ENCODE data around the gene DDX39B.

The DDX39B gene

GRCh38 chr6:31541059-31541657 lies 645 bp downstream of the DDX39B start:
- no peaks in the 10 kb centered on the region for H3K9me3 ChIP-seq (ENCODE audit: control insufficient read depth, insufficient read depth, low read length)
- H3F3A ChIP-seq (ENCODE audit: control insufficient read depth, insufficient read depth), result peaks cover 24% of the 10 kb centered on the region
- peaks cover 76% of the 10 kb centered on the region for H3K79me2 ChIP-seq (ENCODE audit: control insufficient read depth, low read length)
- H4K20me1 ChIP-seq (ENCODE audit: control insufficient read depth, insufficient read depth, low read depth, low read length), result peaks cover 33% of the 10 kb centered on the region
- H3K4me3 ChIP-seq (ENCODE audit: low read length), result peak overlapping the region; percentile 98
- TF ChIP-seq EZH2phosphoT487 (IDR thresholded peaks at IDR 0.05; ENCODE audit: borderline replicate concordance, low read length), result no peak
- no peak for TF ChIP-seq CTCF (IDR thresholded peaks at IDR 0.05; ENCODE audit: low read depth, low read length, poor library complexity, severe bottlenecking)
- H3K9me2 ChIP-seq (replicated peaks; ENCODE audit: control insufficient read depth, low read length), result no peaks in the 10 kb centered on the region
- peak overlapping the region; percentile 70 for H3K4me2 ChIP-seq (ENCODE audit: low read length)
- H3K4me1 ChIP-seq (ENCODE audit: control insufficient read depth, low read length), result peaks cover 48% of the 10 kb centered on the region
- H3K27ac ChIP-seq (ENCODE audit: low read depth, low read length), result peak overlapping the region; percentile 88
- no peaks in the 10 kb centered on the region for H3K27me3 ChIP-seq (ENCODE audit: control insufficient read depth, low read length)
- peaks cover 68% of the 10 kb centered on the region for H3K36me3 ChIP-seq (ENCODE audit: control insufficient read depth, low read length)

- H3K4me2 ChIP-seq (ENCODE audit: low read length), result peak overlapping the region; percentile 70
- peaks cover 29% of the 10 kb centered on the region for H3F3A ChIP-seq (ENCODE audit: control insufficient read depth, insufficient read depth)
- H3K27ac ChIP-seq (ENCODE audit: low read depth, low read length), result peak overlapping the region; percentile 88; the same call in 1 of the 2 replicates
- H3K9me3 ChIP-seq (ENCODE audit: control insufficient read depth, insufficient read depth, low read length), result no peaks in the 10 kb centered on the region
- H3K36me3 ChIP-seq (ENCODE audit: control insufficient read depth, low read length), result peaks cover 73% of the 10 kb centered on the region
- H3K27me3 ChIP-seq (ENCODE audit: control insufficient read depth, low read length), result no peaks in the 10 kb centered on the region
- peaks cover 47% of the 10 kb centered on the region for H3K4me1 ChIP-seq (ENCODE audit: control insufficient read depth, low read length)
- no peak for TF ChIP-seq CTCF (IDR thresholded peaks at IDR 0.05; ENCODE audit: low read depth, low read length, poor library complexity, severe bottlenecking)
- no peak for TF ChIP-seq EZH2phosphoT487 (IDR thresholded peaks at IDR 0.05; ENCODE audit: borderline replicate concordance, low read length)
- H3K79me2 ChIP-seq (ENCODE audit: control insufficient read depth, low read length), result peaks cover 81% of the 10 kb centered on the region
- peaks cover 38% of the 10 kb centered on the region for H4K20me1 ChIP-seq (ENCODE audit: control insufficient read depth, insufficient read depth, low read depth, low read length)
- no peaks in the 10 kb centered on the region for H3K9me2 ChIP-seq (replicated peaks; ENCODE audit: control insufficient read depth, low read length)
- H3K4me3 ChIP-seq (ENCODE audit: low read length), result peak overlapping the region; percentile 98
Measured at GRCh38 chr6:31540640-31541039, 1.2 kb downstream of the DDX39B start.

GRCh38 chr6:31538805-31539400 lies 2.9 kb downstream of the DDX39B start:
- H3K9me2 ChIP-seq (replicated peaks; ENCODE audit: control insufficient read depth, low read length), result no peaks in the 10 kb centered on the region
- H3K36me3 ChIP-seq (ENCODE audit: control insufficient read depth, low read length), result peaks cover 90% of the 10 kb centered on the region
- no peaks in the 10 kb centered on the region for H3K27me3 ChIP-seq (ENCODE audit: control insufficient read depth, low read length)
- TF ChIP-seq EZH2phosphoT487 (IDR thresholded peaks at IDR 0.05; ENCODE audit: borderline replicate concordance, low read length), result no peak
- TF ChIP-seq CTCF (IDR thresholded peaks at IDR 0.05; ENCODE audit: low read depth, low read length, poor library complexity, severe bottlenecking), result no peak
- no peak overlapping the region for H3K27ac ChIP-seq (ENCODE audit: low read depth, low read length)
- H3K9me3 ChIP-seq (ENCODE audit: control insufficient read depth, insufficient read depth, low read length), result no peaks in the 10 kb centered on the region
- peaks cover 24% of the 10 kb centered on the region for H3F3A ChIP-seq (ENCODE audit: control insufficient read depth, insufficient read depth)
- H4K20me1 ChIP-seq (ENCODE audit: control insufficient read depth, insufficient read depth, low read depth, low read length), result peaks cover 47% of the 10 kb centered on the region
- peak overlapping the region; percentile 98 for H3K4me3 ChIP-seq (ENCODE audit: low read length)
- H3K79me2 ChIP-seq (ENCODE audit: control insufficient read depth, low read length), result peaks cover 97% of the 10 kb centered on the region
- H3K4me1 ChIP-seq (ENCODE audit: control insufficient read depth, low read length), result peaks cover 39% of the 10 kb centered on the region
- H3K4me2 ChIP-seq (ENCODE audit: low read length), result peak overlapping the region; percentile 70

Measured in DOHH2 (cell line).